ENCODE measurements around the gene CSNK1G1. TPM values are rescaled to one million over a fixed set of nuclear protein-coding genes. Genes with fewer than 3 reads are reported as not detected.

Gene CSNK1G1
- total RNA-seq, 1 experiment from 2014 or later = 11.5 TPM

DNA sequence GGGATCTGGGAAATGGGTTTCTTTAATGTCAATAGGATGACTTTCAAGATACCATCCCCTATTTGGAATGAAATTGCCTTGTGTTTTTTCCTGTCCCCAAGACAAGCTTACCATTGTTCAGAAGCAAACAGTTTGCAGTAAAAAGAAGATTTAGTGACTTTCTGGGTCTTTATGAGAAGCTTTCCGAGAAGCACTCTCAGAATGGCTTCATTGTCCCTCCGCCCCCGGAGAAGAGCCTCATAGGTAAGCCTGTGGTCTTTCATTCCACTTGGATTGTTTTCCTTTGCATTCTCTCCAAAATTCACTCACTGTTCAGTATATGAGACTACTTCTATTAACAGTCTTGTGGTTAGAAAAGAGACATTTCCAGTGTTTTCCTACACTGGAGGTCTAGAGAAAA, 230.0 kb downstream of the CSNK1G1 start:
- ChIA-PET POLR2A (no interaction called here), CTCF (no interaction called here)
- Histone ChIP-seq H3K36me3 (ENCODE audit: control insufficient read depth, insufficient read depth, low read length) (no peaks in the 10 kb centered on the region), H3K27me3 (replicated peaks; ENCODE audit: control insufficient read depth, insufficient read depth, low read length) (no peaks in the 10 kb centered on the region), H3K9me3 (no peaks in the 10 kb centered on the region), H3K4me3 (ENCODE audit: low read depth, low read length) (no peak overlapping the region), H3K4me1 (no peaks in the 10 kb centered on the region)
- intact Hi-C loops (cut with micrococcal nuclease; ENCODE audit: unreplicated experiment) = no loop called here
- Mint-ChIP-seq H3K4me1 (ENCODE audit: low read depth, unreplicated experiment) (no peaks in the 10 kb centered on the region), H3K36me3 (ENCODE audit: insufficient read depth, unreplicated experiment) (peaks cover 36% of the 10 kb centered on the region), H3K4me3 (ENCODE audit: unreplicated experiment) (no peak overlapping the region), H3K27ac (ENCODE audit: unreplicated experiment) (no peak overlapping the region), H3K27me3 (ENCODE audit: insufficient read depth, unreplicated experiment) (no peaks in the 10 kb centered on the region), H3K9me3 (ENCODE audit: unreplicated experiment) (no peaks in the 10 kb centered on the region)
- BruUV-seq (replicated peaks) = no TSS peak
- no peak for DNase-seq
- TF ChIP-seq, protein P1, sequence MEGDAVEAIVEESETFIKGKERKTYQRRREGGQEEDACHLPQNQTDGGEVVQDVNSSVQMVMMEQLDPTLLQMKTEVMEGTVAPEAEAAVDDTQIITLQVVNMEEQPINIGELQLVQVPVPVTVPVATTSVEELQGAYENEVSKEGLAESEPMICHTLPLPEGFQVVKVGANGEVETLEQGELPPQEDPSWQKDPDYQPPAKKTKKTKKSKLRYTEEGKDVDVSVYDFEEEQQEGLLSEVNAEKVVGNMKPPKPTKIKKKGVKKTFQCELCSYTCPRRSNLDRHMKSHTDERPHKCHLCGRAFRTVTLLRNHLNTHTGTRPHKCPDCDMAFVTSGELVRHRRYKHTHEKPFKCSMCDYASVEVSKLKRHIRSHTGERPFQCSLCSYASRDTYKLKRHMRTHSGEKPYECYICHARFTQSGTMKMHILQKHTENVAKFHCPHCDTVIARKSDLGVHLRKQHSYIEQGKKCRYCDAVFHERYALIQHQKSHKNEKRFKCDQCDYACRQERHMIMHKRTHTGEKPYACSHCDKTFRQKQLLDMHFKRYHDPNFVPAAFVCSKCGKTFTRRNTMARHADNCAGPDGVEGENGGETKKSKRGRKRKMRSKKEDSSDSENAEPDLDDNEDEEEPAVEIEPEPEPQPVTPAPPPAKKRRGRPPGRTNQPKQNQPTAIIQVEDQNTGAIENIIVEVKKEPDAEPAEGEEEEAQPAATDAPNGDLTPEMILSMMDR (IDR thresholded peaks at IDR 0.05; ENCODE audit: insufficient read depth in 1 of 2, low read depth in 1 of 2, low read length in 1 of 2, severe bottlenecking in 1 of 2, unreplicated experiment in 1 of 2) = no peak

DNA sequence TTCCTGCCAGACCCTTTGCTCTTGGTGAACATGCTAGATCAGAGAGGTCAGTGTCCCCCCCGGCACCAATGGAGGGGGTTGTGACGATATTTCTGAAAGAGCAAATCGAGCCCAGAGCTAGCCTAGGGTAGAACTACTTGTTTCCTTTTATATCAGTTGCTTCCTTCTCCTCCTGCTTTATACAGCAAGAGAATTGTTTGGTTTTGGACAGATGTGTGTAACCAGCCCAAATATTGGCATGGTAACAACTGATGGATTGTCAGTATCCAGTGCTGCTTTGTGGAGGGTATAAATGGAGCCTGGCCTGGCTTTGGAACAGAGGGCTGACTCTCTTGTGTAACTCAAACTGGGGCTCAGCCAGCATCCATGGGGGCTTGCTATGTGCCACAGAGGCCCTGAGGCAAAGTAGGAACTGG, 233.0 kb downstream of the CSNK1G1 start:
- H3K4me1 Mint-ChIP-seq (ENCODE audit: low read depth, unreplicated experiment) = no peaks in the 10 kb centered on the region
- no peaks in the 10 kb centered on the region for H3K9me3 Mint-ChIP-seq (ENCODE audit: unreplicated experiment)
- H3K27me3 ChIP-seq (replicated peaks; ENCODE audit: control insufficient read depth, insufficient read depth, low read length) = no peaks in the 10 kb centered on the region
- no peaks in the 10 kb centered on the region for H3K27me3 Mint-ChIP-seq (ENCODE audit: insufficient read depth, unreplicated experiment)
- ChIA-PET POLR2A (no interaction called here), CTCF (no interaction called here)
- no peak overlapping the region for H3K4me3 ChIP-seq (ENCODE audit: low read depth, low read length)
- no peaks in the 10 kb centered on the region for H3K9me3 ChIP-seq
- H3K36me3 Mint-ChIP-seq (ENCODE audit: insufficient read depth, unreplicated experiment) = peaks cover 47% of the 10 kb centered on the region
- DNase-seq = no peak
- intact Hi-C loops (cut with micrococcal nuclease; ENCODE audit: unreplicated experiment) = no loop called here
- no peaks in the 10 kb centered on the region for H3K4me1 ChIP-seq
- no peak overlapping the region for H3K27ac Mint-ChIP-seq (ENCODE audit: unreplicated experiment)
- BruUV-seq (replicated peaks) = no TSS peak
- H3K4me3 Mint-ChIP-seq (ENCODE audit: unreplicated experiment) = no peak overlapping the region
- TF ChIP-seq, protein P1 (IDR thresholded peaks at IDR 0.05; ENCODE audit: insufficient read depth in 1 of 2, low read depth in 1 of 2, low read length in 1 of 2, severe bottlenecking in 1 of 2, unreplicated experiment in 1 of 2) = no peak
- no peaks in the 10 kb centered on the region; the same call in 1 of the 2 replicates for H3K36me3 ChIP-seq (ENCODE audit: control insufficient read depth, insufficient read depth, low read length)

DNA sequence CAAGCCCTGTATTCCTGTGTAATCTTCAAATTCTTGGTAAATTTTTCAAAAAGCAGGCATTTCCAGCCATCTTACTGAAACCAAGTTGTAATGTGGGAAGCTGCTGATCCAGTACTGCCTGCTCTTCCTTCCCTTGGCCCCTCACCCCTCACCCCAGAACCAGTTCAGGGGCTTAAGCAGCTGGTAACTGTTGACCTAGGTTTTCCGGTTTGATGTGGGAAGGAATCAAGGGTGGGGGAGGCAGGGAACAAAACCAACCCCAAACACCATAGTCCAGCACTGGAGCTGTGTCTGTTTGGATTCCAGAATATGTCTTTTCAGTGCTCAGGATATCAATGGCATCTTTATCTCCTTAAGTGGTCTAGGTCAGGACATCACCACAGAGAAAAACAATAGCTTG, 233.5 kb downstream of the CSNK1G1 start:
- no peak overlapping the region for H3K27ac Mint-ChIP-seq (ENCODE audit: unreplicated experiment)
- no peak overlapping the region for H3K4me3 Mint-ChIP-seq (ENCODE audit: unreplicated experiment)
- no peaks in the 10 kb centered on the region for H3K9me3 Mint-ChIP-seq (ENCODE audit: unreplicated experiment)
- no peaks in the 10 kb centered on the region for H3K4me1 Mint-ChIP-seq (ENCODE audit: low read depth, unreplicated experiment)
- Histone ChIP-seq H3K27me3 (replicated peaks; ENCODE audit: control insufficient read depth, insufficient read depth, low read length) (no peaks in the 10 kb centered on the region), H3K4me3 (ENCODE audit: low read depth, low read length) (no peak overlapping the region), H3K9me3 (no peaks in the 10 kb centered on the region), H3K36me3 (ENCODE audit: control insufficient read depth, insufficient read depth, low read length) (no peaks in the 10 kb centered on the region; the same call in 1 of the 2 replicates), H3K4me1 (no peaks in the 10 kb centered on the region)
- peaks cover 47% of the 10 kb centered on the region for H3K36me3 Mint-ChIP-seq (ENCODE audit: insufficient read depth, unreplicated experiment)
- BruUV-seq (replicated peaks) = no TSS peak
- CTCF ChIA-PET = no interaction called here
- POLR2A ChIA-PET = no interaction called here
- DNase-seq = no peak
- TF ChIP-seq, protein P1 (IDR thresholded peaks at IDR 0.05; ENCODE audit: insufficient read depth in 1 of 2, low read depth in 1 of 2, low read length in 1 of 2, severe bottlenecking in 1 of 2, unreplicated experiment in 1 of 2) = no peak
- H3K27me3 Mint-ChIP-seq (ENCODE audit: insufficient read depth, unreplicated experiment) = no peaks in the 10 kb centered on the region
- intact Hi-C loops (cut with micrococcal nuclease; ENCODE audit: unreplicated experiment) = no loop called here
